WTC11 (cell line): ENCODE measurements around the gene SOX14.

Source experiments
- CTCF ChIP-seq: fragments of 200-600 bp; IDR thresholded peaks from 2 replicates; pipeline ENCODE4 v1.8.0; 2022; ENCODE audit warnings: antibody characterized with exemption
- E2F4 ChIP-seq: sonication (generic); formaldehyde crosslinking; IDR thresholded peaks from 2 replicates; pipeline ENCODE4 v1.8.1; 2022; ENCODE audit warnings: low read depth, mild to moderate bottlenecking, moderate library complexity, missing genetic modification reagents, borderline replicate concordance
- E2F5 ChIP-seq: sonication (generic); formaldehyde crosslinking; IDR thresholded peaks from 2 replicates; pipeline ENCODE4 v1.8.1; 2022; ENCODE audit warnings: mild to moderate bottlenecking, moderate library complexity, missing genetic modification reagents
- HMGXB4 ChIP-seq: sonication (generic); formaldehyde crosslinking; IDR thresholded peaks from 2 replicates; pipeline ENCODE4 v1.8.1; 2023; ENCODE audit warnings: mild to moderate bottlenecking, moderate library complexity, missing genetic modification reagents
- MAX ChIP-seq: sonication (generic); formaldehyde crosslinking; IDR thresholded peaks from 2 replicates; pipeline ENCODE4 v1.8.0; 2022; ENCODE audit warnings: mild to moderate bottlenecking, missing genetic modification reagents
- SP1 ChIP-seq: sonication (generic); formaldehyde crosslinking; conservative IDR thresholded peaks from 2 replicates; pipeline ENCODE4 v1.8.1; 2022; ENCODE audit warnings: missing genetic modification reagents
- TEAD1 ChIP-seq: sonication (generic); formaldehyde crosslinking; IDR thresholded peaks from 2 replicates; pipeline ENCODE4 v1.8.0; 2022; ENCODE audit warnings: mild to moderate bottlenecking, missing genetic modification reagents
- ZBTB21 ChIP-seq: sonication (generic); formaldehyde crosslinking; IDR thresholded peaks from 2 replicates; pipeline ENCODE4 v1.8.1; 2023; ENCODE audit warnings: mild to moderate bottlenecking, missing genetic modification reagents, borderline replicate concordance
- ZNF121 ChIP-seq: sonication (generic); formaldehyde crosslinking; IDR thresholded peaks from 2 replicates; pipeline ENCODE4 v1.8.0; 2023; ENCODE audit warnings: missing genetic modification reagents
- ZNF263 ChIP-seq: sonication (generic); formaldehyde crosslinking; IDR thresholded peaks from 2 replicates; pipeline ENCODE4 v1.8.1; 2022; ENCODE audit warnings: low read depth, mild to moderate bottlenecking, moderate library complexity, missing genetic modification reagents
- ZNF423 ChIP-seq: fragments of 250-450 bp; sonication (Bioruptor Pico); IDR thresholded peaks from 2 replicates; pipeline ENCODE4 v2.1.2; 2022; ENCODE audit warnings: mild to moderate bottlenecking, moderate library complexity

DNA sequence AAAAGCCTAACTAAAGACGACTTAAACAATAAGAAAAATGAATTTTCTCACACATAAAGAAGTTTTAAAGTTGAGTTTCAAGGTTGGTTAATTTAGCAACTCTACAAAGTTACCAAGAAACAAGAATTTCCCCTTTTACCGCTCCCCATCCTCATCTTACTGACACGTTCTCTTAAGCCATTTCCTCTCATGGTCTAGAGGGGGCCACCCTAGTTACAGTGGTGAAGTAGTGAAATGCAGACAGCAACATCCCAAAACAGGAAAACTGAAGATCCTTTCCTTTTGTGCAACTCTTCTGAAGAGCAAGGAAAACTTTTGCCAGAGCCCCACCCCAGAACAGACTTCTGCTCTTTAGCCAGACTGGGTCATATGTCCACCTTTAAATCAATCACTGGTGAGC lies 17.3 kb upstream of the SOX14 start:
- TF ChIP-seq CTCF (no peak), SP1 (CRISPR knock-in tag) (no peak), E2F5 (no peak), MAX (CRISPR knock-in tag) (no peak), TEAD1 (CRISPR knock-in tag) (no peak), ZNF121 (no peak), ZNF423 (CRISPR knock-in tag) (no peak), ZBTB21 (no peak), E2F4 (CRISPR knock-in tag) (no peak), ZNF263 (no peak), HMGXB4 (CRISPR knock-in tag) (no peak)
